Activated CD4-positive, alpha-beta T cell treated with anti-CD3 and anti-CD28 coated beads, Interleukin-2, amount 10 ng/mL, durations not matched to agents 24 days and 14 days (primary cell): ENCODE results near the gene MANF. TPM values are rescaled to one million over a fixed set of nuclear protein-coding genes. Genes with fewer than 3 reads are reported as not detected.

Experiments
- total RNA-seq: library from RNA; stranded (reverse); gene quantifications from 2 replicates; pipeline ENCODE4 v1.2.3, GENCODE V29; 2022

MANF gene
- total RNA-seq, 1 donor from 2014 or later, result 229 TPM

Other genes with a start within 250 kb of the MANF start
- gene RBM15B, start 6.0 kb downstream of the MANF start, total RNA-seq, result 37.7 and 38.3 TPM in 2 replicates
- gene DCAF1, start 114.7 kb downstream of the MANF start, total RNA-seq, result 48.4 and 49.3 TPM in 2 replicates
- gene RAD54L2, start 153.4 kb downstream of the MANF start, total RNA-seq, result 43.0 and 44.0 TPM in 2 replicates